ENCODE data around the gene HVCN1. TPM values are rescaled to one million over a fixed set of nuclear protein-coding genes. Genes with fewer than 3 reads are reported as not detected.

Gene HVCN1
- total RNA-seq, 4 donors from 2014 or later = 4.5 to 13.8 (median 9.6) TPM

DNA sequence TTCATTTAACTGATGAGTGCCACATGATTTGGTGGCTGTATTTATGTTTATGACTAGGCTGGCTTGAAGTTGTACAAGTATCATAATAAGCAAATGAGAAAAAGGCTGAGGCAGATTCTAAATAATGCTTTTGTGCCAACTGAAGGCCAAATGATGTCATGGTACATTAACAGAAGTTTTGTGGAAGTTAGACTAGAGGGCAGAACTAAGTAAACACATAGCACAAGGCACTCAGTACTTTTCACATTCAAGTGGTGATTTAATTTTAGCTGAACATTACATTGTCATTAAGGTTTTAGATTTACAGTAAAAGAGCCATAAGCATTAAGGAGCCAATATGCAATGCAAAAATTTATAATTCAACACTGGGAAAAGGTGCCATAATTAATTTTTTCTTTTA is 32.7 kb upstream of the HVCN1 start:
- H3K36me3 ChIP-seq = peaks cover 0 to 92% (median 13%) of the 10 kb centered on the region in 3 donors
- no peak for TF ChIP-seq POLR2A (IDR thresholded peaks at IDR 0.05)
- TF ChIP-seq, protein P1, sequence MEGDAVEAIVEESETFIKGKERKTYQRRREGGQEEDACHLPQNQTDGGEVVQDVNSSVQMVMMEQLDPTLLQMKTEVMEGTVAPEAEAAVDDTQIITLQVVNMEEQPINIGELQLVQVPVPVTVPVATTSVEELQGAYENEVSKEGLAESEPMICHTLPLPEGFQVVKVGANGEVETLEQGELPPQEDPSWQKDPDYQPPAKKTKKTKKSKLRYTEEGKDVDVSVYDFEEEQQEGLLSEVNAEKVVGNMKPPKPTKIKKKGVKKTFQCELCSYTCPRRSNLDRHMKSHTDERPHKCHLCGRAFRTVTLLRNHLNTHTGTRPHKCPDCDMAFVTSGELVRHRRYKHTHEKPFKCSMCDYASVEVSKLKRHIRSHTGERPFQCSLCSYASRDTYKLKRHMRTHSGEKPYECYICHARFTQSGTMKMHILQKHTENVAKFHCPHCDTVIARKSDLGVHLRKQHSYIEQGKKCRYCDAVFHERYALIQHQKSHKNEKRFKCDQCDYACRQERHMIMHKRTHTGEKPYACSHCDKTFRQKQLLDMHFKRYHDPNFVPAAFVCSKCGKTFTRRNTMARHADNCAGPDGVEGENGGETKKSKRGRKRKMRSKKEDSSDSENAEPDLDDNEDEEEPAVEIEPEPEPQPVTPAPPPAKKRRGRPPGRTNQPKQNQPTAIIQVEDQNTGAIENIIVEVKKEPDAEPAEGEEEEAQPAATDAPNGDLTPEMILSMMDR (IDR thresholded peaks at IDR 0.05) = no peak
- no peak for TF ChIP-seq EP300 (IDR thresholded peaks at IDR 0.05)

DNA sequence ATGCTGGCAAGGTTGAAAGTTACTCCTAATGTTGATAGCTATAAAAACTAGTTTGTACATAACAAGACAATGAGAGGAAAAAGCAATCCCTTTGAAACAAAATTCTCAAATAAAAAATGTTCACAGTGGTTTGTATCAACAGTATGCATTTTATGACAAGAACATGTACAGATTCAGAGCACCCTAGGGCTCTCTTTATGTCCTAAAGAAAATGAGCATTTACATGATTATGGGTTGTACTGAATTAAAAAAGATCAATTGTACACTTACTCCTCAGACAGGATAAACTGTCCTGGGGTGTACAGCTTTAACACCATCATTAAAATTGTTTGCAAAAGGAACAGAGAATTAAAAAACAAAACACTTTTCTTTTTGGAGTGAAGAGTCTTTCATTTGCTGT is 31.6 kb upstream of the HVCN1 start:
- Histone ChIP-seq H3K4me1 (no peaks in the 10 kb centered on the region), H3K36me3 (peaks cover 0 to 89% (median 13%) of the 10 kb centered on the region in 3 donors), H3K27ac (no peak overlapping the region), H3K27me3 (no peaks in the 10 kb centered on the region), H3K9me3 (no peaks in the 10 kb centered on the region), H3K4me3 (no peak overlapping the region)
- TF ChIP-seq, protein P1 (IDR thresholded peaks at IDR 0.05) = no peak
- TF ChIP-seq EP300 (IDR thresholded peaks at IDR 0.05) = no peak
- TF ChIP-seq POLR2A (IDR thresholded peaks at IDR 0.05) = no peak
- DNase-seq (ENCODE audit: low spot score in 2 of 2) = no peak

More for the DNA sequence above, 32.7 kb upstream of the HVCN1 start:
- no peak for DNase-seq (ENCODE audit: low spot score in 2 of 2)
- H3K4me1 ChIP-seq = no peaks in the 10 kb centered on the region
- H3K27me3 ChIP-seq = no peaks in the 10 kb centered on the region
- H3K9me3 ChIP-seq = no peaks in the 10 kb centered on the region
- no peak overlapping the region for H3K4me3 ChIP-seq
- no peak overlapping the region for H3K27ac ChIP-seq

DNA sequence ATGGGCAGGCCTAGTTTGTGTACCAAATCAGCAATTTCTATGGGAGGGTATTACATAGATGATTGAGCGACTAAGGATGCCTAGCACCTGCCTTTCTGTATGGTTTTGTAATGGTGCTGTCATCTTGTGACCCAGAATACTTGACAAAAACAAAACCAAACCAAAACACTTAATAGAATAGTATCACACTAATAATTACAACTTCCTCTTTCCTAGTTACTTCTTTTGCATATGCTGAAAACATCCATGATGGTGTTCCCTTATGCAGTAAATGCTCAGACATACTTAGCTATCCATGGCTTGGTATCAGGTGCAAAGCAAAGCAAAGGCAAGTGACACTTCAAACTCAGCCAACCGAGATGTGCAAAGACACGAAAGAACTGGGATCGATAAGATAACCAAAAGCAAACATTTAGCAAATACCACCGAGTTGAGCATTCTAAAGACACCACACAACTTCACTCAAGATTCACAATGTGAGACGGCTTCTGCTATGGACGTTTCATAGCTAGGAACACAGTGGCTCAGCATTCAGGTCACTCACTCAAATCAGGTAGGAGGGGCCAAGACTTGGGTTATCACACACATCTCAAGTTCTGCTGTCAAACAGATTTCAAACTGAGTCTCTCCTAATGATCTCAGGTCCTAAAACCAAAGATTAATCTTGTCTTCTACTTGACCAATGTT is 29.4 kb upstream of the HVCN1 start:
- Histone ChIP-seq H3K4me1 (no peaks in the 10 kb centered on the region), H3K4me3 (no peak overlapping the region), H3K27ac (no peak overlapping the region), H3K36me3 (peaks cover 0 to 67% (median 7%) of the 10 kb centered on the region in 3 donors), H3K27me3 (no peaks in the 10 kb centered on the region), H3K9me3 (no peaks in the 10 kb centered on the region)
- 90 to 95% methylated on average over 7 of the region's 7 CpGs for WGBS, 2 donors
- TF ChIP-seq EP300 (IDR thresholded peaks at IDR 0.05) = no peak
- DNase-seq (ENCODE audit: low spot score in 2 of 2) = no peak

DNA sequence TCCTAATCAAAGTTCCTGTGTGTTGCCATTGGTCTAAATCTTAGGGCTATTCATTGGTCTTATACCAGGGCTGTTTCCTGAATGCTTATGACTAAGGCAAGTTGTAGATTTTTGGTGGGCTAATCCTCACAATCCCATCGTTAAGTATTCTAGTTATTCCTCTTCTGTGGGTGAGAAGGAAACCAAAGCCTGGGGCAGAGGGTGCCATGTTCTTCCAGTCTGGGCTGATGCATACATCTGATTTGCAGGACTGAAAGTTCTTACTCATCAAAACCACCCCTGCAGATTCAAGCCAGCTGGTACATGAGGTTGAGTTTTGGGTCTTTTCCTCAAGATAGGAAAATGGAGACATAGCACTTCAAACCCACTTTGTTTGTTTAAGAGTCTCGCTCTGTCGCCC is 28.1 kb upstream of the HVCN1 start:
- H3K36me3 ChIP-seq = peaks cover 0 to 62% (median 5%) of the 10 kb centered on the region in 3 donors
- TF ChIP-seq, protein P1 (IDR thresholded peaks at IDR 0.05) = no peak
- TF ChIP-seq EP300 (IDR thresholded peaks at IDR 0.05) = no peak
- TF ChIP-seq POLR2A (IDR thresholded peaks at IDR 0.05) = no peak

DNA sequence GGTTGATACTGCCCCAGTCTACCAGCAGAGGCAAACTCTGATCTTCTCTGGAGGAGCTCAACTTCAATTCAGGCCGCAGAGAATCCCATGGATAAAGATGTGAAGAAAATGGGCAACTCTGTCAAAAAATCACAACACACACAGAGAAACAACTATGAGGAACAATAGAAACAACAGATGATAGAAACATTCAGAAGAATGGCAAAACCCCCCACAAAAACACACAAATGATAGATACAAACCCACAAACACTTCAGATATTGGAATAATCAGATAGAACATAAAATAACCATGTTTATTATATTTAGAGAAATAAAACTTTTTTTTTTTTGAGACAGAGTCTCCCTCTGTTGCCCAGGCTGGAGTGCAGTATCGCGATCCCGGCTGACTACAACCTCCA is 20.0 kb upstream of the HVCN1 start:
- H3K36me3 ChIP-seq = peaks cover 0 to 18% (median 0%) of the 10 kb centered on the region in 3 donors
- 94 to 99% methylated on average over 4 of the region's 4 CpGs for WGBS, 2 donors
- no peak overlapping the region for H3K4me3 ChIP-seq
- H3K9me3 ChIP-seq = no peaks in the 10 kb centered on the region
- TF ChIP-seq, protein P1 (IDR thresholded peaks at IDR 0.05) = no peak
- TF ChIP-seq POLR2A (IDR thresholded peaks at IDR 0.05) = no peak
- TF ChIP-seq EP300 (IDR thresholded peaks at IDR 0.05) = no peak
- H3K27ac ChIP-seq = no peak overlapping the region
- H3K4me1 ChIP-seq = no peaks in the 10 kb centered on the region
- H3K27me3 ChIP-seq = no peaks in the 10 kb centered on the region
- no peak for DNase-seq (ENCODE audit: low spot score in 2 of 2)

More for the DNA sequence above, 28.1 kb upstream of the HVCN1 start:
- no peaks in the 10 kb centered on the region for H3K27me3 ChIP-seq
- no peaks in the 10 kb centered on the region for H3K9me3 ChIP-seq
- WGBS, 2 donors = 92 to 97% methylated on average over 3 of the region's 3 CpGs
- no peaks in the 10 kb centered on the region for H3K4me1 ChIP-seq
- no peak for DNase-seq (ENCODE audit: low spot score in 2 of 2)
- no peak overlapping the region for H3K27ac ChIP-seq
- no peak overlapping the region for H3K4me3 ChIP-seq
